Measurements from ENCODE around the gene ATP6V0E1.
A peak's percentile ranks its signal among the peaks of the same experiment; 100 is the strongest.
"Not testable (repeated sequence)": the region's sequence is repeated elsewhere in the genome, so short reads cannot be mapped to it uniquely, and the experiment has no call there.

The ATP6V0E1 gene

DNA sequence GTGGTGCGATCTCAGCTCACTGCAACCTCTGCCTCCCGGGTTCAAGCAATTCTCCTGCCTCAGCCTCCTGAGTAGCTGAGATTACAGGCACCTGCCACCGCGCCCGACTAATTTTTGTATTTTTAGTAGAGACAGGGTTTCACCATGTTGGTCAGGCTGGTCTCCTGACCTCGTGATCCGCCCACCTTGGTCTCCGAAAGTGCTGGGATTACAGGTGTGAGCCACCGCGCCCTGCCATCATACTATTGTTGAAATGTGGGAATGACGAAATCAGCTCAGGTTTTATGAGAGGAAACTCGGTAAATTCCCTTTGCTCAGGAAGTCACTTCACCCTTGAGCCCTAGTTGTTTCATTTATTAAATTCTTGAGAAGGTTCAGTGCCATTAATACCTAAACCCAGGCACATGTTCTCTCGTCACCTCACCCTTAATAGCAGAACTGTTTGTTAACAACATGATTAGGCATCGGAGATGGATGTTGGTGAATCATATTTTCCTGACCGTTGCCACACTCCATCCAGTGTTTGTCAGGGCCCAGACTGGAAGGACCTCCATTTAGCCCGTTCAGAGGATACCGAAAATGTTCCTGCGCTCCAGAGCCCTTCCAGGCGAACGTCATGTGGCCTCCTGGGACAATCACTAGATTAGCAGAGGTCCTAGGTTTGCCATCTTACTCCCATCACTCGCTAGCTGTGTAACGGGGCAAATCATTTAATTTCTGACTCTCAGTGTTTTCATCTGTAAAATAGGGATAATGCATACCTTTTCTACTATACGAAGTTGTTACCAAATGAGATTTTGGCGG lies 52.5 kb downstream of the ATP6V0E1 start:
- DNase-seq (ENCODE audit: low read depth in 3 of 3): peak in 2 of 3 donors; percentile 25 to 27

DNA sequence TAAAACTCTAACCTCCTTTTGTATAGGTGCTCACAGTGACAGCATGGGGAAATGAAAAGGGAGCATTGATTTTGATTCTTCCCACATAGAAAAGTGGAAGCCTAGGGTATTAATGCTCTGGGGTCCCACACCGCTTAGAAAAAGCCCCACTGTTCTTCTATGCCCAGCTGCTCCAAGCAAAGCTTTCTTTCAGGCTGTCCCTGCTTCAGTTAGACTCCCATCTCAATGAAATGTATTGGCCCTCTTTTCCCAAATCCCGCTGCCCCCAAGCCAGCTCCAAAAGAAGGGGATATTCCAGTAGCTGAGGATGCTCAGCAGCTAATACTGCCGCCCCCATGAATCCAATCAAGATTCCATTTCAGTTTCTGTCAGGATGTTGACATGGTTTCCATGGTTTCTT lies 55.6 kb downstream of the ATP6V0E1 start:
- DNase-seq (ENCODE audit: low read depth in 3 of 3): no peak

DNA sequence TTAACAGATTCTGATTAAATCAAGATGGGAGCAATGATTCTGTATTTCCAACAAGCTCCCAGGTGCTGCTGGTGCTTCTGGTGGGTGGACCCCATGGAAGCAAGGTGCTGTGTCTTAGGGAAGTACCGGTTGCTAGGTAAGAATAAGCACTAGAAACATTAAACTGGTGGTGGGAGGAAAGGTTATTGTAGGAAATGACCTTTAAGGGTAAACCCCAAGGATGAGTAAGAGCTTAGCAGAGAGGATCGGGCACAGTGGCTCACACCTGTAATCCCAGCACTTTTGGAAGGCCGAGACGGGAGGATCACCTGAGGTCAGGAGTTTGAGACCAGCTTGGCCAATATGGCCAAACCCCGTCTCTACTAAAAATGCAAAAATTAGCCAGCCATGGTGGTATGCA lies 56.4 kb downstream of the ATP6V0E1 start:
- DNase-seq (ENCODE audit: low read depth in 3 of 3): no peak

DNA sequence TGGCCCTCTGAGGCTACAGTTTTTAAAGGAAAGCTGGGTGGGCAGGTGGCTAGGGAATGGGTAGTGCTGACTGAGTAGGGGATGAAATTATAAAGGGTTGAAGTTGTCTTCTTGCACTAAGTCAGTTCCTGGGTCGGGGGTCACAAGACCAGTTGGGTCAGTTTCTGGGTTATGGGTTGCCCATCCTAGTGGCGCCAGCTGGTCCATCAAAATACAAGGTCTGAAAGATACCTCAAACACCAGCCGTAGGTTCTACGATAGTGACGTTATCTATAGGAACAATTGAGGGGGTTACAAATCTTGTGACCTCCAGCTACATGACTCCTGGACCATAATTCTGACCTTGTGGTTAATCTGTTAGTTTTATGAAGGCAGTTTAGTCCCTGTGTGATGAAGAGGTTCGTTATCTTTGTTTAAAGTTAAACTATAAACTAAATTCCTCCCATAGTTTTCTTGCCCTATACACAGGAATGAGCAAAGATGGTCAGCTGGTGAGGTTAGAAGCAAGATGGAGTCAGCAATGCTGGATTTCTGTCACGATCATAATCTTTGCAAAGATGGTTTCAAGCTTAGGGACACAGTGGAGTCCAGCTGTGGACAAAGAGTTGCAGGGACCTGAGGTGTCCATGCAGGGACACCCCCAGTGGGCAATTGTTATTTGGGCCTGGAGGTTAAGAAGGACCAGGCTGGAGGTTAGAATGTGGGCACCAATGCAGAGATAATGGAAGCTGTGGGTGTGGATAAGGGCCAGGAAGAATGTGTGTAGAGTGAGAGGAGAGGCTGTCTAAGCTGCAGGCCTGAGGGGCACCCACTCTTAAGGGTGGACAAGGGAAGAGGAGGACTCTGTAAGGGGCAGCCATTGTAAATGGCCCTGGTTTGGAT lies 58.6 kb downstream of the ATP6V0E1 start:
- DNase-seq (ENCODE audit: low read depth in 3 of 3): no peak

DNA sequence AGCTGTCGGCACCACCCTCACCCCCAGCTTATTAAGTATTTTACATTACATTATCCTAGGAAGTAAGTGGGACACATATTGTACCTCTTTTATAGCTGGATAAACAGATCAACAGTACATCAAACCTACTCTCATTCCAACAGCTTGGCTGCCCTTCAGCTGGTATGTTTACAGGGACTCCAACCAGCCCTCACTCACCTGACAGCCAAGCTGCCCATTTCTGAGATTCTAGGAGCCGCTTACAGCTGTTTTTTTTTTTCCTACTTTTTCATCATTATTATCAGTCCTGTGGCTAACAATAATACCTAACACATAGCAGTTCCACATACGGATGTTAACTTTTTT lies 59.2 kb downstream of the ATP6V0E1 start:
- no peak for DNase-seq (ENCODE audit: low read depth in 3 of 3)

DNA sequence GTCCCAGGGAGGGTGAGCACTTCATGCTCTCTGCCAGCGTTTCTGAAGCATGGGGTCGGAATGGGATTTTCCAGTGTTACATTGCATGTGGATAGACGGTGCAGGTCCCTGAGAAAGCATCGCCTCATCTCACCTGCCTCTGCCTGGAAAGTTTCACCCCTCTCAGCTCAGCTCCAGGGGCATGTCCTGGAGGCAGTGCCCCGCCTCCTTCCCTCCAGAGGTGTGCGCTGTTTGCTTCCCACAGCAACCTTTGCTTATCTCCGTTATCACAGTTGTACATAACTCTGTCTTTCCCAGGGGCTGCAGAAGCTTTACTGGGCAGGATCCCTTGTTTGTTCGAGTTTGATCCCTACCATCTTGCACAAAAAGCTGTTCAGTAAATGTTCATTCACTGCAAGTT lies 61.9 kb downstream of the ATP6V0E1 start:
- DNase-seq (ENCODE audit: low read depth in 3 of 3): no peak

DNA sequence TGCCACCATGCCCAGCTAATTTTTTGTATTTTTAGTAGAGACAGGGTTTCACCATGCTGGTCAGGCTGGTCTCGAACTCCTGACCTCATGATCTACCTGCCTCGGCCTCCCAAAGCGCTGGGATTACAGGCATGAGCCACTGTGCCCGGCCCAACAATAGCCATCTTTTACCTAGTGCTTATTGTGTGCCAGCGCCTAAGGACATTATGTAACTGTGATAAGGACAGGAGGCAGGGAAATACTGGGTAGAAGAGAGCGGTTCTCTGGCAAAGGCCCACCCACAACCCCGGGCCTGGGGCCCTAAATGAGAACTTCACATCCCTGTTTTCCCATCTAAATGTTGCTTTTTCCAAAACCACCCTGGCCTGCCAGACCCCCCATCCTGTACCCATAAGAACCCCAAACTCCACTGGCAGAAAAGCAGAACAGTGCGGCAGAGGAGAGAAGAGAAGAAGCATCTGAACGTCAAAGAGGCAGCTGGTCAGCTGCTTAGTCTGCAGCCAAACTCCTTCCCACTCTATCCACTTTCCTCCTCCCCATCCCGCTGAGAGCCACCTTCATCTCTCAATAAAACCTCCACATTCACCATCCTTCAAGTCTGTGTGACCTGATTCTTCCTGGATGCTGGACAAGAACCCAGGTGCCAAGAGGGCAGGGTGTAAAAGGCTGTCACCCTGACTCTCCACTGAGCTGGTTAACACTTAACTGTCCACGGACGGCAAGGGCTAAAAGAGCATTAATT lies 63.7 kb downstream of the ATP6V0E1 start:
- DNase-seq (ENCODE audit: low read depth in 3 of 3): not testable (repeated sequence)

DNA sequence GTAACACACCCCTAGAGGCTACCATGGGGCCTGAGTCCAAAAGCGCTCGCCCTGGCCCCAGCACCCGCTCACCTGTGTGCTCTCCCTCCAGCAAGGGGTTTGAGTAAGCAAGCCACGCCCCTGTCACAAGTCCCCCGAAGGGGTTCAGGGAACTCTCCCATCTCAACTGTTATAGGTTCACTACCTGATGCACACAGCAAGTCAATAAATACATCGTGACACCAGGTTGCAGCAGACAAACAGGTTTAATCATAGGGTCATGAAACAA lies 64.2 kb downstream of the ATP6V0E1 start:
- DNase-seq (ENCODE audit: low read depth in 3 of 3): no peak

DNA sequence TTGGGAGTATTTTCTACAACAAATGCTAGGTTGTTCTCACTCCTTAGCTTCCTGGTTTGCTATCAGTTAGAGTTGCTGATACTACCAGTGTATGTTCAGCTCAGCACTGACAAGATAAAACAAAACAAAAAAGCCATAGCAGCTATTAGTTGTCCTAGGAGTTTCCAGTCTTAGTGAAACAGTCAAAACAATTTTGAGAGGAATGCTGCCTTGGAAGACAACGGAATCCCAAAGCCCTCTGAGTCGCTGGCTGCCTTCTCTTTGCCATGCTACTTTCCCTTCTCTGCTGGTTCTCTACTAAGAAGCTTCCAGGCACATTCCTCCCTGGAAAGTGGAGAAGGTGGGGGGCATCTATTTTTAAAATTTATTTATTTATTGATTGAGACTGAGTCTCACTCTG lies 67.2 kb downstream of the ATP6V0E1 start:
- no peak for DNase-seq (ENCODE audit: low read depth in 3 of 3)

DNA sequence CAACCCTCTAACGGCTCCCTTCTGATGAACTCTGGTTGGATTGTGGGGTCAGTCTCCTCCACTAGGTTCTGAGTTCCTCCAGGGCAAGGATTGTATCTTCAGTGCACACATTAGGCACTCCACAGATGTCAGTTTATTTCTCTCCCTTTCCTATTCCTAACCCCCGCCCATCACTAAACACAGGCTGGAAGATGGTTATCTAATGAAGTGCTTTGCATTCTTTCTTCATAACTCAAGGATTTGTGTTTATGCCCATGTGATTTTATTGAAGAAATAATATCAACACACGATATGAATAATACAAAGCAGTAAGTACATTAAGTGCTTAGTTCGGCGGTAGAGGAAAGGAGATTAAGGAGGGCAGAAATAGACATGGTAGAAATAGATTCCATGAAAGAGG lies 68.2 kb downstream of the ATP6V0E1 start:
- no peak for DNase-seq (ENCODE audit: low read depth in 3 of 3)

DNA sequence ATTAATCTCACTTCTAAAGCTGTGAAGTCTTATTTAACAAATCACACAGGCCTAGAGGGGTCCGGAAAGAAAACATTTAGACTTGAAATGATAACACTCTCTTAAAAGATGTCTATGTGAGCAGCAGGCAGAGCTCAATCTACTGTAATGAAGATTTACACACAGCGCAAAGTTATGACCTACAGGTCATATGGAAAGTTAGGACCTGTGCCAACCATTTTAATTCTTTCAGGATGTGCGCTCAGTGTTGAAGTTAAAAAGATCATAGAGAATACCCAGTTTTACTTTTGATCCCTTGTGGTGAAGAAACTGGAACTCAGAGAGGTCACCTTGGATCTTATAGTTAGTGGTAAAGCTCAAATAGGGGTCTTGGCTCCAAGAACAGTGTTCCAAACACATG lies 69.5 kb downstream of the ATP6V0E1 start:
- DNase-seq (ENCODE audit: low read depth in 3 of 3): no peak

DNA sequence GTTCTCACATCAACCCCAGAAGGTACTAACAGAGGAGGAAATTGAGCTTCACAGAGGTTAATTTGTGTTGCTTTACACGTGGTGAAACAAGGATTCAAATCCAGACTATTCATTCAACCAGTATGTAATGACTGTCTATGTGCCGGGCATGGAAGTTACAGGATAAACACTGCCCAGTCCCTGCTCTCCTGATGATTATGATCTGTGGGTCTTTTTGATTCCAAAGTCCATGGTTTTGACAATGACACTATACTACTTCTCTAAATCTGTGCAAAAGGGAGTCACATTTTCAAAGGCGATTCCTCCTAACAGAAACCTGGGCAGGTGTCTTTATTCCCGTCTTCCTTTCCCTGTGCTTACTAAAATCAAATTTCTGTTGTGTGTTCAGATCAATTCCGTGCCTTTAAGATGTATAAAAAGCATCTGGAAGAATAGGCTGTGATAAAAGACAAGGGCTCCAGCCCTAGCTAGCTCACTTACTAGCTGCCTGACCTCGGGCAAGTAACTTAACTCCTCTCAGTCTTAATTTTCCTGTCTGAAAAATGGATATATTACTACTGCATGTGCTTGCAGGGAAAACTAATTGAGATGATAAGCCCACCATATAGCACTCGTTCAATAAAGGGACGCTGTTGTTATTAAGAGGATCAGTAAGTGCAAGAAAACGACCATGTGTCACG lies 71.6 kb downstream of the ATP6V0E1 start:
- DNase-seq (ENCODE audit: low read depth in 3 of 3): no peak

DNA sequence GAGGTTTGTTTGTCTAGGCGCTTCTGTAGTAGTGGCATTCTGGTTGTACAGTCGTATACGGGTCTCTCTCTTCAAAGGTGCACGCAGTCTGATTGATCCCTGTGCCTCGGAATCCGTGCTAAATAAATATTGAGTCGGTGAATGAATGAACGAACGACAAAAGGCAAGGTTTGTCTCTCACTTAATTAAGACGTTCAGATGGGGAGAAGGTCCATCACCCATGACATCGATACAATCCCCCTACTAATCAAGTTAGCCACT lies 72.1 kb downstream of the ATP6V0E1 start:
- DNase-seq (ENCODE audit: low read depth in 3 of 3): no peak

DNA sequence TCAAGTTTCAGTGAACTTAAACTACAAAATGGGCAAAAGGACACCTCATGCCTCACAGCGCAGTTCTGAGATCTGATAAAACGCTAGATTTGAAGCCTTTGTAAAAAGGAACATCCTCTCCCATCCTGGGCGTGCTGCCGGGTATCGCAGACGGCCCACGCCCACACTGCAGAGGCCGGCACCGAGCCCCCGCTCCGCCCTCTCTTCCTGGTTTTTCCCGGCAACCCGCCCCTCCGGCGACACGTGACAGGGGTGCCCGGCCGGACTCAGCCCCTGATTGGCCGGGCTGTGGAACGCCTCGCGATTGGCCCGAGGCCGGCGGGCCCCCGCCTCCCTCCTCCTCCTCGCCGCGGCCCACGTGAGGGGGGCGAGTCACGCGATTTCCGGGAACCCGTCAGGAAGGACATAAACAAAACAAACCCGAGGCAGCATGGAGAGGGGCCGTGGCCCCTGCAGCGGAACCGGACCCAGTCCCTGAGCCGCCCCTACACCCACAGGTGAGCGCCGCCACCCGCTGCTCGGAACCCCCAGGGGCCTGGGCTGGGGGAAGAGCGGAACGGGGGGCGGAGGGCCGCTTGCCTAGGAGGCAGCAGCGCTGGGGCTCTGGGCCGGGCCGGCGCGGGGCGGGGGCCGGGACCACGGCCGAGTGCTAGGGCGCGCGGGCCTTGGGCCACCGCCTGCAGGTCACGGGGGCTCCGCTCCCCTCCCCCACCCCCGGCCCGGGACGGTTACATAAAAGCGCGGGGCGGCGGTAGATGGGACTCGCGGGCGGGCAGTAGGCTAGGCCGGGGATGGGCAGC lies 72.6 kb downstream of the ATP6V0E1 start, which contains the start of gene CREBRF:
TSS of gene CREBRF (plus strand) at position 370 of the 800 bp plus-strand sequence. CDS start 24,424 bp downstream, outside the sequence.
- peak; percentile 95 to 96 (median 95) for DNase-seq (ENCODE audit: low read depth in 3 of 3)

DNA sequence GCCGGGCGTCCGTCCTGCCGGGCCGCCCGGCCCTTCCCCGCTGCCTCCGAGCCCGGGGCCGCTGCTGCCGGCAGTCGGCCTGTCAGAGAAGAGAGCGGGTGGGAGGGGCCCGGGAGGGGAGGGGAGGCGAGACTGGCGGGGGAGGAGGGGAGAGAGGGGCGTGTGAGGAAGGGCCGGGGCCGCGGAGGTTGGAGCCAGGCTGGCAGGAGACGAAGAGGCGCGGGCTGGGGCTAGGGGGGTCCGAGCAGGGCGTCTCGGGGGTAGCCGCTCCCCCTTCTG lies 73.2 kb downstream of the ATP6V0E1 start:
- DNase-seq (ENCODE audit: low read depth in 3 of 3): peak in 2 of 3 donors; percentile 58 to 84

DNA sequence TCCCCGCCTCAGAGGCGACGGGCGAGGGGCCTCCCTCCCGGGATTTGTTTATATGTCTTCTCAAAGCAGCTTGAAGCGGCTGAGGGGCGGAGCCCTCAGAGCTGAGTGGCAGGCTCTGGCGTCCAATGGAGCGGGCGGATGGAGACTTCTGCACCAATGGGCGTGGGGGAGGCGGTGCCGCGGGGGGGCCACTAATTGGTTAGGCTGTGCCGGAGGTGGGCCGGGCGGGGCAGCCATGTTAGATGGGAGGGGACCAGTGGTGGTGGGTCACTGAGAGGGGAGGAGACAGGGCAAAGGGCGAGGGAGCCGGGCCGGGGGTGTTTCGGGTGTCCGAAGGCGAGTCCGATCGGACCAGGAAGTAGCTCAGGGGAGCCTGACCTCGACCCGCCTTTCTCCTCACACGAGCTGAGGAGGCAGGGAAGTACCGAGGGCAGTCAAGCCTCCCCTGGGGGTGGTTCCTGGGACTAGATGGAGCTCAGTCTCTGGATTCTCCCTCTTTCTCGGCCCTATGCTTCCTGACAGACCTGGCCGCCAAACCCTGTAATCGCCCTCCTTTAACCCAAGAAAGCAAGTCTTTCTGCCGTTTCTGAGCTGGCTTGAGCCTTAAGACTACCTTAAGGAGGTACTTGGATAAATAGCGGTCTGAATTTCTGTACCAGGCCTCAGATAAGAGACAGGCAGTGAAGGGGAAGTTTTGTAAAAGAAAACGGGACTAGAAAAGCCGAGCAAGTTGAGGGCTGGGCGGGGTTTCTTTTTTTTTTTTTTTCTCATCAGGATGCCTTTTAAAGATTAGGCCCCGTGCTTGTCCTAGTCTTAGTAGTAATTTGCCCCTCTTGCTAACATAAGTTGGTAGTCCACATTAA lies 73.7 kb downstream of the ATP6V0E1 start:
- peak; percentile 98 to 99 (median 99) for DNase-seq (ENCODE audit: low read depth in 3 of 3)

DNA sequence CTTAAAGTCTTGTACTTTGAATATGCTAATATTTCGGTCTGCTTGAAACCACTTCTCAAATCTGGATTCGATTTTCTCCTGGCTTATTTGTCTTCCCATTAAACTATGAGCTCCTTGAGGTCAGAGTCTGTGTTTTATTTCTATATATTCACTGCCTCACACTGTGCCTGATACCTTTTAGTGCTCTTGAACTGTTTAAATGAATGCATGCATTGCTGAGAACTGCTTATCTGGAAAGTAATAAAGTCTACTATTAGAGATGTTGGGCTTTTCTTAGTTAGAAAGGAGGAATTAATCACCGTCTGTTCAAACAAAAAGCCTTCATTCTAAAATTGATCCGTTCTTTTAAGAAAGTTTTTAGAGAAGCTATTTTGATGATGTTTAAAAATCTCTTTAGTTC lies 78.6 kb downstream of the ATP6V0E1 start:
- no peak for DNase-seq (ENCODE audit: low read depth in 3 of 3)

DNA sequence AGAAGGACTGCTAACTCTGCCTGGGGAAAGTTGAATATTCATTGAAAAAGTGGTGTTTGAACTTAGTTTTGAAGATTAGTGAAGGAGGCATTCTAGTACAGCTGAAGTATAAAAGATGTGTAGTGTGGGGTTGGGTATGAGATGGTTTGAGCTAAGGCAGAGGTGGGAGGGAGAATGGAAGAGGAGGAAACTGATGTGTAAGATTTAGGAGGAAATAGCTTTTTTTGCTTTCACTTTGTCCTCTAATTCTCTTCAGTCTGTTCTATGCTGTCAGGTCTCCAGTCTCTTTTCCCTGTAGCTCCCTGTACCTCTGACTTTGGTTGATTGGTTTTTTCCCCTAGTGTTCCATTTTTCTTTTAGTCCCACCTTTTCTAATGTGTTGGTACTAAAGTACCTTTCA lies 81.6 kb downstream of the ATP6V0E1 start:
- DNase-seq (ENCODE audit: low read depth in 3 of 3): no peak

DNA sequence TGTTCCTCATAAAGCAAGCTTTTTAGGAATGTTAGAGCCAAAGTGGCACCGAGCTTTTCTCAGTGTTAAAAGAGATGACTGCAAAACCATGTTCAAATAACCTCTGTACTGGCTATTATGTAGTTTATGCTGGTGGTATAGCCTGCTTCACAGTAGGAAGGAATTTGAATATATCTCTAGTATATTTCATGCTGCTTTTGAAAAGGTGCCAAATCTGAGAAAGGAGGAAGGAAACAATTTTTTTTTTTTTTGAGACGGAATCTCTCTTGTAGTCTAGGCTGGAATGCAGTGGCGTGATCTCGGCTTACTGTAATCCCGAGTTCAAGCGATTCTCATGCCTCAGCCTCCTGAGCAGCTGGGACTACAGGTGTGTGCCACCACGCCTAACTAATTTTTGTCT lies 86.1 kb downstream of the ATP6V0E1 start:
- no peak for DNase-seq (ENCODE audit: low read depth in 3 of 3)

DNA sequence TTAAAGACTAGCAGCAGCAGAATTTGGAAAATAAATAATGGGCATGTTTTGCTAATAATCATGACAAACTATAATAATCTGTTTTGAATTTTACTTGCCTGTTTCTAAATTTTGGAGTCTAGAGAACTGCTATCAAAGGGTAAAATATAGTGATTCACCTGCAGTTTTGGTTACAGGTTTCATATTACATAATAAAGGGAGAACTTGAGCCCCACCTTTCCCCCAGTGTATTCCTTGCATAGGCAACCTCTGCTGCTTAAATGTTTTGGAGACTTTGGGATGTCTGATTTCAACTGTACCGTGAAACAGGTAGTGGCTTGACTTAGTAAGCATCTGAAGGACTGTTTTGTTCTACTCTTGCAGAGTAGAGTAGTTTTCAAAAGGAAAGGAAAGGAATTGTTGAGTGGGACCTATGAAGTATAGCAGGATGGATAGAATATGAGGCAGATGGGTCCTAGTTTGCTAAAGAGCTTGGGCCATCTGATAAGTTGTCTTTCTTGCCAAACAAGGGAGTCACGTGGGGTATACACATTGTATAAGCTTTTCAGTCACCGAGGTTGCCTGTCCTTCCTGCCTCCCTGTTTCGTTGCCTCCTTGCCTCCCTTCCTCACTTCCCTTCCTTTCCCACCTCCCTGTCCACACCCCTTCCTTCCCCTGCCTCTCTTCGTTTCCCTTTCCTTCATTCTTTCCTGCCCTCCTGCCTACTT lies 91.7 kb downstream of the ATP6V0E1 start:
- no peak for DNase-seq (ENCODE audit: low read depth in 3 of 3)
